Erythroblast (primary cell): ENCODE results near the gene TEX36.

Experiments used
- GATA1 ChIP-seq: IDR thresholded peaks from 2 replicates; pipeline ENCODE4 v1.6.1; 2011; ENCODE audit warnings: low read depth, mild to moderate bottlenecking, control low read depth, low read length, moderate library complexity
- POLR2A ChIP-seq: IDR thresholded peaks from 2 replicates; pipeline ENCODE4 v1.6.1; 2011; ENCODE audit warnings: mild to moderate bottlenecking, low read length

GRCh38 chr10:125639846-125640245 lies 43.1 kb downstream of the TEX36 start:
- TF ChIP-seq POLR2A: no peak
- TF ChIP-seq GATA1: no peak
